Mesangial cell (primary cell): ENCODE measurements around the gene MFAP3L. TPM values are rescaled to one million over a fixed set of nuclear protein-coding genes. Genes with fewer than 3 reads are reported as not detected.

Source experiments
- total RNA-seq: library from RNA; depleted of rRNA; stranded (reverse); fragments of >200 nt; gene quantifications from 2 replicates; pipeline ENCODE4 v1.2.3, GENCODE V29; 2015

Gene MFAP3L
- total RNA-seq, result 3.1 and 5.6 TPM in 2 replicates

GRCh38 chr4:170026253-170027021, at the start of gene MFAP3L:
TSS of gene MFAP3L (minus strand) at chr4:170026395. CDS start at chr4:170005877, 20,518 bp downstream.

Other genes starting within 250 kb of the MFAP3L start
- 10.0 and 10.9 TPM in 2 replicates for gene AADAT, start 63.6 kb upstream of the MFAP3L start, total RNA-seq